Esophagus (tissue), 2 donors: ENCODE results near the gene BTF3. TPM values are rescaled to one million over a fixed set of nuclear protein-coding genes. Genes with fewer than 3 reads are reported as not detected.
A peak's percentile ranks its signal among the peaks of the same experiment; 100 is the strongest.
"Not testable (repeated sequence)": the region's sequence is repeated elsewhere in the genome, so short reads cannot be mapped to it uniquely, and the experiment has no call there.

Experiments
- H3K27ac ChIP-seq, 2 donors: one replicate each; pipeline ENCODE4 v1.5.1; 2013; ENCODE audit warnings: low read depth in 2 of 2, mild to moderate bottlenecking in 2 of 2, inconsistent platforms in 1 of 2, low read length in 1 of 2, moderate library complexity in 1 of 2
- H3K27me3 ChIP-seq, 2 donors: one replicate each; pipeline ENCODE4 v1.6.1; 2013; ENCODE audit warnings: low read length in 2 of 2, control low read depth in 1 of 2, mild to moderate bottlenecking in 1 of 2; ENCODE audit not compliant: insufficient read depth in 2 of 2, control insufficient read depth in 1 of 2
- H3K36me3 ChIP-seq, 2 donors: one replicate each; pipeline ENCODE4 v1.6.1; 2013; ENCODE audit warnings: low read length in 1 of 2; ENCODE audit not compliant: control insufficient read depth in 2 of 2, insufficient read depth in 2 of 2
- H3K4me1 ChIP-seq, 2 donors: one replicate each; pipeline ENCODE4 v1.6.1; 2013; ENCODE audit warnings: low read length in 1 of 2; ENCODE audit not compliant: control insufficient read depth in 2 of 2, insufficient read depth in 2 of 2
- H3K4me3 ChIP-seq, 2 donors: one replicate each; pipeline ENCODE4 v1.5.1; 2013; ENCODE audit warnings: low read length in 2 of 2, mild to moderate bottlenecking in 2 of 2, low read depth in 1 of 2, moderate library complexity in 1 of 2
- H3K9me3 ChIP-seq, 2 donors: one replicate each; pipeline ENCODE4 v1.6.1; 2013; ENCODE audit warnings: mild to moderate bottlenecking in 2 of 2, low read depth in 1 of 2, low read length in 1 of 2, moderate library complexity in 1 of 2; ENCODE audit not compliant: control insufficient read depth in 2 of 2, insufficient read depth in 1 of 2
- WGBS, 2 donors: extraction: QIAGEN DNeasy Blood & Tissue Kit; methylation state at CpG; one replicate each; pipeline ENCODE4 v1.1.7; 2013; 5-methylcytosine and 5-hydroxymethylcytosine counted together
- polyA plus RNA-seq, 2 donors: library from polyadenylated mRNA; stranded (reverse); fragments of 200-250 nt; gene quantifications; one replicate each; pipeline ENCODE4 v1.2.3, GENCODE V29; 2013
- donor health status: healthy with polysubstance abuse.
- donor health status: Bipolar disorder and iron deficiency.

BTF3 gene
- polyA plus RNA-seq, result 100 to 1,000 TPM; 542 to 770 TPM

GRCh38 chr5:73498057-73498992 is at the start of gene BTF3:
TSS of gene BTF3 (plus strand) at chr5:73498442. CDS start at chr5:73498668, 226 bp downstream.
- Histone ChIP-seq H3K27me3 (no peaks in the 10 kb centered on the region), H3K4me1 (no peaks in the 10 kb centered on the region), H3K4me3 (peak within 1 kb of the TSS; percentile 96 to 98), H3K9me3 (no peaks in the 10 kb centered on the region), H3K36me3 (peaks cover 0 to 5% of the 10 kb centered on the region in 2 donors), H3K27ac (peak within 1 kb of the TSS; percentile 95 to 99)
- WGBS, 2 donors, result 0 to 1% methylated on average over 67 of the region's 67 CpGs

- Histone ChIP-seq H3K27me3 (peaks cover 6 to 46% of the 10 kb centered on the region in 2 donors), H3K4me1 (peaks cover 3 to 15% of the 10 kb centered on the region in 2 donors), H3K4me3 (peak within 1 kb of the TSS; percentile 53 to 55), H3K27ac (peak within 1 kb of the TSS; percentile 45 to 69), H3K36me3 (no peaks in the 10 kb centered on the region), H3K9me3 (peaks cover 0 to 9% of the 10 kb centered on the region in 2 donors)
- 1 to 2% methylated on average over 59 of the region's 59 CpGs for WGBS, 2 donors
Observed at GRCh38 chr5:73448463-73449136, 49.6 kb upstream of the BTF3 start, which contains the start of gene FOXD1. TSS of gene FOXD1 (minus strand) at chr5:73448777. CDS start at chr5:73448362, 415 bp downstream.

- Histone ChIP-seq H3K4me1 (peaks cover 3 to 15% of the 10 kb centered on the region in 2 donors), H3K4me3 (no peak overlapping the region), H3K36me3 (no peaks in the 10 kb centered on the region), H3K27ac (no peak overlapping the region), H3K9me3 (peaks cover 0 to 2% of the 10 kb centered on the region in 2 donors), H3K27me3 (peaks cover 0 to 38% of the 10 kb centered on the region in 2 donors)
- WGBS, 2 donors, result 15 to 21% methylated on average over 7 of the region's 7 CpGs
Observed at GRCh38 chr5:73450137-73450536, 48.1 kb upstream of the BTF3 start.

- Histone ChIP-seq H3K4me1 (peaks cover 3 to 15% of the 10 kb centered on the region in 2 donors), H3K9me3 (peaks cover 0 to 2% of the 10 kb centered on the region in 2 donors), H3K4me3 (peak overlapping the region in 1 of 2 donors; percentile 29), H3K36me3 (no peaks in the 10 kb centered on the region), H3K27ac (no peak overlapping the region), H3K27me3 (peaks cover 0 to 38% of the 10 kb centered on the region in 2 donors)
- 11 to 12% methylated on average over 27 of the region's 27 CpGs for WGBS, 2 donors
Observed at GRCh38 chr5:73450672-73451223, 47.5 kb upstream of the BTF3 start.

GRCh38 chr5:73451224-73452130 is 46.8 kb upstream of the BTF3 start:
- Histone ChIP-seq H3K9me3 (peaks cover 0 to 2% of the 10 kb centered on the region in 2 donors), H3K36me3 (no peaks in the 10 kb centered on the region), H3K27ac (no peak overlapping the region), H3K4me3 (peak overlapping the region in 1 of 2 donors; percentile 29), H3K4me1 (peaks cover 3 to 15% of the 10 kb centered on the region in 2 donors), H3K27me3 (peaks cover 0 to 38% of the 10 kb centered on the region in 2 donors)
- 4 to 5% methylated on average over 65 to 70 of the region's 70 CpGs for WGBS, 2 donors

GRCh38 chr5:73452215-73452614 is 46.0 kb upstream of the BTF3 start:
- Histone ChIP-seq H3K4me3 (no peak overlapping the region), H3K4me1 (peaks cover 3 to 14% of the 10 kb centered on the region in 2 donors), H3K27ac (no peak overlapping the region), H3K36me3 (no peaks in the 10 kb centered on the region), H3K9me3 (peaks cover 0 to 2% of the 10 kb centered on the region in 2 donors), H3K27me3 (peaks cover 0 to 31% of the 10 kb centered on the region in 2 donors)
- 61 to 65% methylated on average over 6 of the region's 6 CpGs for WGBS, 2 donors

- Histone ChIP-seq H3K27me3 (peaks cover 0 to 22% of the 10 kb centered on the region in 2 donors), H3K4me3 (no peak overlapping the region), H3K9me3 (peaks cover 0 to 2% of the 10 kb centered on the region in 2 donors), H3K27ac (no peak overlapping the region), H3K4me1 (peaks cover 3 to 6% of the 10 kb centered on the region in 2 donors), H3K36me3 (no peaks in the 10 kb centered on the region)
- 42 to 45% methylated on average over 6 of the region's 6 CpGs for WGBS, 2 donors
Observed at GRCh38 chr5:73454379-73455036, 43.7 kb upstream of the BTF3 start.

GRCh38 chr5:73456462-73456861 is 41.8 kb upstream of the BTF3 start:
- H3K27ac ChIP-seq, H3K4me3 ChIP-seq, H3K36me3 ChIP-seq, H3K9me3 ChIP-seq, H3K4me1 ChIP-seq: not testable (repeated sequence)
- 86 to 89% methylated on average over 1 of the region's 1 CpG for WGBS, 2 donors
- peaks cover 0 to 11% of the 10 kb centered on the region in 2 donors for H3K27me3 ChIP-seq
